ENCODE results near the gene ACADS. TPM values are rescaled to one million over a fixed set of nuclear protein-coding genes. Genes with fewer than 3 reads are reported as not detected.

ACADS gene
- total RNA-seq, 3 donors from 2014 or later (not counting 1 experiment from before 2014, with no cell fraction given), result 14.9 to 18.6 (median 15.5) TPM

DNA sequence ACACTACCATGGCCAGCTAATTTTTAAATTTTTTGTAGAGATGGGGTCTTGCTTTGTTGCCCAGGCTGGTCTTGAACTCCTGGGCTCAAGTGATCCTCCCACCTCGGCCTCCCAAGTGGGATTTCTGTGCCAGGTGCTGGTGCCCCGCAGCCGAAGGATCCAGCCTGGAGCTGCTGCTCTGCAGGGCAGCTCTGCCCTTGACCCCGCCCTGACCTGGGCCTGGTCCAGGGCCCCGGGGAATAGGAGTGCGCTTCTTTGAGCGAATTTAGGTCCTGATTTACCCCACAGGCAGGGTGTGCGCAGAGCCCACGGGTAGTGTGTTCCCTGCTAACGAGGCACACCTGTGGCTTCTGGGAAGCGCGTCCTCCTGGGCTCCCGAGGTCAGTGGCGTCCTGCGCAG is 15.2 kb downstream of the ACADS start:
- no peaks in the 10 kb centered on the region for H3K27me3 Mint-ChIP-seq (ENCODE audit: low read depth in 2 of 2)
- intact Hi-C loops (cut with micrococcal nuclease), result no loop called here
- Histone ChIP-seq H3K27me3 (ENCODE audit: control insufficient read depth, insufficient read depth, low read length) (no peaks in the 10 kb centered on the region), H3K4me3 (ENCODE audit: low read length) (no peak overlapping the region), H3K4me1 (ENCODE audit: control insufficient read depth, insufficient read depth, low read length) (no peaks in the 10 kb centered on the region), H3K36me3 (ENCODE audit: control insufficient read depth, insufficient read depth, low read length) (peaks cover 3% of the 10 kb centered on the region), H3K27ac (ENCODE audit: low read length) (no peak overlapping the region), H3K9me3 (ENCODE audit: control insufficient read depth, insufficient read depth, low read length) (no peaks in the 10 kb centered on the region)
- no peaks in the 10 kb centered on the region for H3K9me3 Mint-ChIP-seq
- ATAC-seq, result no peak
- H3K4me3 Mint-ChIP-seq, result no peak overlapping the region
- TF ChIP-seq, protein P1, sequence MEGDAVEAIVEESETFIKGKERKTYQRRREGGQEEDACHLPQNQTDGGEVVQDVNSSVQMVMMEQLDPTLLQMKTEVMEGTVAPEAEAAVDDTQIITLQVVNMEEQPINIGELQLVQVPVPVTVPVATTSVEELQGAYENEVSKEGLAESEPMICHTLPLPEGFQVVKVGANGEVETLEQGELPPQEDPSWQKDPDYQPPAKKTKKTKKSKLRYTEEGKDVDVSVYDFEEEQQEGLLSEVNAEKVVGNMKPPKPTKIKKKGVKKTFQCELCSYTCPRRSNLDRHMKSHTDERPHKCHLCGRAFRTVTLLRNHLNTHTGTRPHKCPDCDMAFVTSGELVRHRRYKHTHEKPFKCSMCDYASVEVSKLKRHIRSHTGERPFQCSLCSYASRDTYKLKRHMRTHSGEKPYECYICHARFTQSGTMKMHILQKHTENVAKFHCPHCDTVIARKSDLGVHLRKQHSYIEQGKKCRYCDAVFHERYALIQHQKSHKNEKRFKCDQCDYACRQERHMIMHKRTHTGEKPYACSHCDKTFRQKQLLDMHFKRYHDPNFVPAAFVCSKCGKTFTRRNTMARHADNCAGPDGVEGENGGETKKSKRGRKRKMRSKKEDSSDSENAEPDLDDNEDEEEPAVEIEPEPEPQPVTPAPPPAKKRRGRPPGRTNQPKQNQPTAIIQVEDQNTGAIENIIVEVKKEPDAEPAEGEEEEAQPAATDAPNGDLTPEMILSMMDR (IDR thresholded peaks at IDR 0.05), result no peak
- WGBS (ENCODE audit: insufficient coverage), result 95% methylated on average over 15 of the region's 15 CpGs
- H3K36me3 Mint-ChIP-seq, result no peaks in the 10 kb centered on the region
- no peak for DNase-seq
- no peaks in the 10 kb centered on the region for H3K4me1 Mint-ChIP-seq
- no peak overlapping the region for H3K27ac Mint-ChIP-seq

- H3K4me1 ChIP-seq (ENCODE audit: control insufficient read depth, insufficient read depth, low read length), result no peaks in the 10 kb centered on the region
- H3K36me3 ChIP-seq (ENCODE audit: control insufficient read depth, insufficient read depth, low read length), result peaks cover 3% of the 10 kb centered on the region
- Mint-ChIP-seq H3K27ac (no peak overlapping the region), H3K4me1 (no peaks in the 10 kb centered on the region), H3K4me3 (no peak overlapping the region), H3K36me3 (no peaks in the 10 kb centered on the region), H3K27me3 (ENCODE audit: low read depth in 2 of 2) (no peaks in the 10 kb centered on the region), H3K9me3 (no peaks in the 10 kb centered on the region)
- H3K27ac ChIP-seq (ENCODE audit: low read length), result no peak overlapping the region
- H3K4me3 ChIP-seq (ENCODE audit: low read length), result no peak overlapping the region
- no peak for DNase-seq
- ATAC-seq, result no peak
- WGBS (ENCODE audit: insufficient coverage), result 93% methylated on average over 33 of the region's 33 CpGs
- TF ChIP-seq, protein P1 (IDR thresholded peaks at IDR 0.05), result no peak
- intact Hi-C loops (cut with micrococcal nuclease), result no loop called here
- no peaks in the 10 kb centered on the region for H3K9me3 ChIP-seq (ENCODE audit: control insufficient read depth, insufficient read depth, low read length)
- no peaks in the 10 kb centered on the region for H3K27me3 ChIP-seq (ENCODE audit: control insufficient read depth, insufficient read depth, low read length)
Observed at GRCh38 chr12:120741476-120742421, 16.1 kb downstream of the ACADS start.

DNA sequence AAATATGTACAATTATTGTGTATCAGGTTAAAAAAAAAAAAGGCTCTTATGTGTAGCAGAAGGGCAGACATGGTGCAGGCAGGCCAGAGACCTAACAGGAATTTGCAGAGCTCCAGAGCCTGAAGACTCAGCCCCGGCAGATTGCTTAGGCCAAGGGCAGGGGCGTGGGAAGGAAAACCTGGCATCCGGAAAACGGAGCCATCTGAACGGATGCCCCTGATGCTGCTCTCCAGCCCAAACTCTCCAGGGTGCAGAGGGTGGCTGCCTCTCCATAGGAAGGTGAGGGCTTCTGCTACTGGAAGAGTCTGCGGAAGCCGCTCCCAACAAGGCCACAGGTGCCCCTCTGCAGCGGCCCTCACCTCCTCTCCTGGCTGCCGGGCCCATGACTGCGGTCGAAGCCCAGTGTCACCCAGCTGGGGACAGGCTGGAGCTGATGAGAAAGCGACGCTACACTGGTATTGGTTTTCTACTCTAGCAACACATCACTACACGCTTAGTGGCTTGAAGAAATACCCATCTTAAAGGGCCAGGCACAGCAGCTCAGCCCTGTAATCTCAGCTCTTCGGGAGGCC is 19.4 kb downstream of the ACADS start:
- ATAC-seq (no peak), DNase-seq (no peak)
- Histone ChIP-seq H3K4me3 (ENCODE audit: low read length) (no peak overlapping the region), H3K36me3 (ENCODE audit: control insufficient read depth, insufficient read depth, low read length) (no peaks in the 10 kb centered on the region), H3K9me3 (ENCODE audit: control insufficient read depth, insufficient read depth, low read length) (no peaks in the 10 kb centered on the region), H3K27me3 (ENCODE audit: control insufficient read depth, insufficient read depth, low read length) (no peaks in the 10 kb centered on the region), H3K27ac (ENCODE audit: low read length) (no peak overlapping the region), H3K4me1 (ENCODE audit: control insufficient read depth, insufficient read depth, low read length) (peaks cover 3% of the 10 kb centered on the region)
- Mint-ChIP-seq H3K9me3 (no peaks in the 10 kb centered on the region), H3K27me3 (ENCODE audit: low read depth in 2 of 2) (no peaks in the 10 kb centered on the region), H3K4me3 (no peak overlapping the region), H3K36me3 (no peaks in the 10 kb centered on the region), H3K4me1 (no peaks in the 10 kb centered on the region), H3K27ac (no peak overlapping the region)
- TF ChIP-seq, protein P1 (IDR thresholded peaks at IDR 0.05), result no peak
- intact Hi-C loops (cut with micrococcal nuclease), result no loop called here
- 95% methylated on average over 15 of the region's 15 CpGs for whole genome bisulfite sequencing (ENCODE audit: insufficient coverage)

Measured in natural killer cell (primary cell).